Middle frontal gyrus (tissue), 1 donor: ENCODE measurements around the gene SRSF3.
"Not testable (repeated sequence)": the region's sequence is repeated elsewhere in the genome, so short reads cannot be mapped to it uniquely, and the experiment has no call there.

Experiments used
- DNase-seq: peaks from one replicate; pipeline ENCODE4 v3.0.0-alpha.2; 2015; ENCODE audit warnings: low spot score; ENCODE audit errors: extremely low spot score

The SRSF3 gene

DNA sequence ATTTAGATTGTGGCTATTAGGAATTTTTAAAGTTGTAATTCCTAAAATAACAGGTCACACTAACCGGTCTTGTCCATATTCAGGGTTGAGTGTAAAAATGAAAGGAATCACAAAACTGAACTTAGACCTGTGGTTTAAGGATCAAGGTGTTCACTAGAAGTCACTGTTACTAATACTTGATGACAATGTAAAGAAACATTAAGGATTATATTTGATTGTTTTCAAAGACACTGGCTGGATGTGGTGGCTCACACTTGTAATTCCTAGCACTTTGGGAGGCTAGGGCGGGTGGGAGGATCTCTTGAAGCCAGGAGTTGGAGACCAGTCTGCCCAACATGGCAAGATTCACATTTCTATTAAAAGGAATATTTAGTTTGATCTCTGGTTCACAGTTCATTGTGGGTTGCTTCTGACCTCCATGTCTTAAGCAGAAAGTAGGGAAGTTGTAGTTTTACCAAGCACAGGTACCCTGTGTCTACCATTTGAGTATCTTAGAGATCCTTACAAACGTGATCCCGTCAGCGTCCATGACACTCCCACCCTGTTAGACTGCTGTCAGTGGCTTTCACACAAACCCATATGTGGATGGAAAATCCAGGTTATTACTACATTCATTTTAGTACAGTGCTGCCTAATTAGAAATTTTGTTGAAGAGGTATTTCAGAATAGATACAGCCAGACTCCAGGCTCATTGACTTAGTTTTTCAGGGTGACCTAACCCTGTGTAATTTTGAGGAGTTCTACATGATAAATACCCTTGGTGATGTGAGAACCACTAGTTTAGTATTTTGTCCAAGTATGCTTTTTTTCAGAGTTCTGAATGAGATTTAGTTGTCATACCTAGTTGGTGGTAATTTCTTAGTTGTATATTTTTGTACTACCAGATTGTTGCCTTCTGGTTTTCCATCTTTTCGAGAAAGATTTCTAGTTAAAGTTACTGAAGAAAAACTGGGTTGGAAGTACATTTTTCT is 10.2 kb downstream of the SRSF3 start:
- DNase-seq = no peak

DNA sequence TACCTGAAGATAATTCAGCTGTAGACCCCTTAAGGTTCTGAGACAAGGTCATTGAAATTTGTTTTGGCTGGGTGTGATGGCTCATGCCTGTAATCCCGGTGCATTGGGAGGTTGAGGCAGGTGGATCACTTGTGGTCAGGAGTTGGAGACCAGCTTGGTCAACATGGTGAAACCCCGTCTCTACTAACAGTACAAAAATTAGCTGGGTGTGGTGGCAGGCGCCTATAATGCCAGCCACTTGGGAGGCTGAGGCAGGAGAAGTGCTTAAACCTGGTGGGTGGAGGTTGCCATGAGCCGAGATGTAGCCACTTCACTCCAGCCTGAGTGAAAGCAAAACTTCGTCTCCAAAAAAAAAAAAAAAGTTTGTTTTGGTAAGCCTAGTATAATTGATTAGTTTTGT is 11.0 kb downstream of the SRSF3 start:
- no peak for DNase-seq

DNA sequence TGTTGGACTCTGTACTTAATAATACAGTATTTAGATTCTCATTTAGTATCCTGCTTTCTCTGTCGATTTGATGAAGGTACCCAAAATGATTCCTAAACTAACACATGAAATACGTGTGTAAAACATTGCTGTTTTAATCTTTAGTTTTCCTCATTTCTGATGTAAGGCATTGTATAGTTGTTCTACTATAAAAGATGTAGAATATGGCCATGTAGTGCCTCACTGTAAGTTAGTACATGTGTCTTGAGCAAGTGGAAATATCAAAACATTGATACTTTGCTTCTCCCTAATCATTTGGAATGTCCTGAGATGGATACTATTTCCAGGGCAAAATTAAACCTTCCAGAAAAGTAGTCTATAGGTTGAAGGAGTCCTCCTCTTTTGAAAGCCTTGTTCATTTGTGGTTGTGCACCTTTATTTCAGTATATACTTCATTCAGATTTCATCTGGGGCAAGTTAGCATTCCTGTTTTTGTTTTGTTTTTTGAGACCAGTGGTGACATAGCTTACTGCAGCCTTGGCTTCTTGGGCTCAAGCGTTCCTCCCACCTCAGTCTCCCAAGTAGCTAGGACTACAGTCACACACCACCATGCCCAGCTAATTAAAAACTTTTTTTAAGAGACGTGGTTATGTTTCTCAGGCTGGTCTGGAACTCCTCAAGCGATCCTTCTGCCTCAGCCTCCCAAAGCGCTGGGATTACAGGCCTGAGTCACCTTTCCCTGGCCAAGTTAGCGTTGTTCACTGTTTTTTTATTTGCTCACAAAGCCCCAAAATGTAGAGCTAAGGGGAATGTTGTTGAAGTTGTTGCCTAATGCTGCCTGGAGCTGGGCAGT is 11.6 kb downstream of the SRSF3 start:
- DNase-seq = no peak

DNA sequence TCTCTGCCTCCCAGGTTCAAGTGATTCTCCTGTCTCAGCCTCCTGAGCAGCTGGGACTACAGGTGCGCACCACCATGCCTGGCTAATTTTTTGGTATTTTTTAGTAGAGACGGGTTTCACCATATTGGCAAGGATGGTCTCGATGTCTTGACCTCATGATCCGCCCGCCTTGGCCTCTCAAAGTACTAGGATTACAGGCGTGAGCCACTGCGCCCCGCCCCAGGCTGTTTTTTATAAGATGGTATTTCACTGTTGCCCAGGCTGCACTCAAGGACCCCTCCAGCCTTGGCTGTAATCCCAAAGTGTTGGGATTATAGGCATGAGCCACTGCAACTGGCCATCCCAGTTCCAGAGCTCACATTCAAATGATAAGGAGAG is 13.1 kb downstream of the SRSF3 start:
- DNase-seq = not testable (repeated sequence)

DNA sequence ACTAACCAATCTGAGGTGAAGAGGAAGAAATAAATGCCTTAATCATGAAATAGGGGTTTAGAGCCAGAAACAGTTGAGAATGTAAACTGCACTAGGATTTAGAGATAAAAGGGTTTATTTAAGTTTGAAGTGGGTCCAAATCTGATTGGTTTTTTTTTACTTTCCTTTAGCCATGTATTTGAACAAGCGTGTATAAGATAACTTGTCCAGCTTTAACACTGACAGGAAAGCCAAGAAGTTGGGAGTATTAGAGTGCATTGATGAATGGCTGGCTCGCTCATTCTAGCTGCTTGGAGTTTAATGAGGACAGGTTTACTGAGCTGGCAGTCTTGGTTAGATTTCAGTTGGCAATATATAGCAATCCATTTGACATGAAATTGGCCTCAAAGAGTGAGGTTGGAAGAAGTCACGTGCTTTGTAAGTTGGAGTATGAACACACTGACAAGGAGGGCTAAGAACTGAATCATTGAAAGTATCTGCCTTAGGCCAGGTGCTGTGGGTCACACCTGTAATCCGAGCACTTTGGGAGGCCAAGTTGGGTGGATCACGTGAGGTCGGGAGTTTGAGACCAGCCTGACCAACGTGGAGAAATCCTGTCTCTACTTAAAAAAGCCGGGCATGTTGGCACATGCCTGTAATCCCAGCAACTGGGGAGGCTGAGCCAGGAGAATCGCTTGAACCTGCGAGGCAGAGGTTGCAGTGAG is 13.7 kb downstream of the SRSF3 start:
- DNase-seq = no peak

DNA sequence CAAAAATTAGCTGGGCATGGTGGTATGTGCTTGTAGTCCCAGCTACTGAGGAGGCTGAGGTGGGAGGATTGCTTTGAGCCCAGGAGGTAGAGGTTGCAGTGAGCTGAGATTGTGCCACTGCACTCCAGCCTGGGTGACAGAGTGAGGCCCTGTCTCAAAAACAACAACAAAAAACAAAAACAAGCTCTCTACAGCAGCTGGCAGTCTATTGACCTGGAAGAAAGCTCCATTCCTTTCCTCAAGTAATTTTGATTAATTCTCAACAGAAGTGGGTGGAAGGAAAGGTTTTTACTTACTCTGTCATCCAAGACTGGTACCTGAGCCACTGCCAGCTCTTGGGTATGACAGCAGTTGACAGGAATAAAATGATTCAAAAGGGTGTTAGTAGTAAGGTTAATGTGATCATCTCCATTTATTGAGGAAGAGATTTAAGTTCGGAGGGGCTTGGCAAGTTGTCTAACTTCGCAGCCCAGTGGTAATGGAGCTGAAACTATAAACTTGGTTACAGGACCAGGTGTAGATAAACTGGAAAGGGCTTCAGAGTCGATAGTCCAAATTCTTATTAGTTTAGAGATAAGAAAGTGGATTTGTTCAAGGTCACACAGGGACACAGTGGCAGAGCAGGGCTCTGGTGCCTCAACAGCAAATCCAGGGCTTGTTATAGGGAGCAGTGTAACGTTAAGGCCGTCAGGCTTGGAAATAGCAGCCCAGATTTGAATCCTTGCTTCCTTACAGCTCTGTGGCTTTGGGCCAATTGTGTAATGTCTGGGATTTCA is 14.8 kb downstream of the SRSF3 start:
- DNase-seq = no peak

DNA sequence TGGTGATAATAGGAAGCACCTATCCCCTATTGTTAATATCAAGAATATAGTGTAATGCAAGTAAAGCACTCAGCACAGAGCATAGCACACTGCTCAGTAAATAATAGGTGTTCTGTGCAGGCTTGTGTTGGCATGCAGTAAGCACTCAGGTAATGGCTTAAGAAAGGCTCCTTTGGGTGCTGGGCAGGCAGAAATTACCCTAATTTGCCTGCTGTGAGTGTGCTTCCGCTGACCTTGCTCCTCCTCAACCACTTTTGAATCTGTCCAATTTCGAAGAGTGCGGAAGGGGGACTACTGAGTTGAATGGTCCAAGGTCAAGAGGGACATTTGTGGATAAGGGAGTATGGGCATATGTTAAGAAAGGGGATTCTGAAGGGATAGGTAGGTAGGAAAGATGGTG is 15.4 kb downstream of the SRSF3 start:
- DNase-seq = no peak

DNA sequence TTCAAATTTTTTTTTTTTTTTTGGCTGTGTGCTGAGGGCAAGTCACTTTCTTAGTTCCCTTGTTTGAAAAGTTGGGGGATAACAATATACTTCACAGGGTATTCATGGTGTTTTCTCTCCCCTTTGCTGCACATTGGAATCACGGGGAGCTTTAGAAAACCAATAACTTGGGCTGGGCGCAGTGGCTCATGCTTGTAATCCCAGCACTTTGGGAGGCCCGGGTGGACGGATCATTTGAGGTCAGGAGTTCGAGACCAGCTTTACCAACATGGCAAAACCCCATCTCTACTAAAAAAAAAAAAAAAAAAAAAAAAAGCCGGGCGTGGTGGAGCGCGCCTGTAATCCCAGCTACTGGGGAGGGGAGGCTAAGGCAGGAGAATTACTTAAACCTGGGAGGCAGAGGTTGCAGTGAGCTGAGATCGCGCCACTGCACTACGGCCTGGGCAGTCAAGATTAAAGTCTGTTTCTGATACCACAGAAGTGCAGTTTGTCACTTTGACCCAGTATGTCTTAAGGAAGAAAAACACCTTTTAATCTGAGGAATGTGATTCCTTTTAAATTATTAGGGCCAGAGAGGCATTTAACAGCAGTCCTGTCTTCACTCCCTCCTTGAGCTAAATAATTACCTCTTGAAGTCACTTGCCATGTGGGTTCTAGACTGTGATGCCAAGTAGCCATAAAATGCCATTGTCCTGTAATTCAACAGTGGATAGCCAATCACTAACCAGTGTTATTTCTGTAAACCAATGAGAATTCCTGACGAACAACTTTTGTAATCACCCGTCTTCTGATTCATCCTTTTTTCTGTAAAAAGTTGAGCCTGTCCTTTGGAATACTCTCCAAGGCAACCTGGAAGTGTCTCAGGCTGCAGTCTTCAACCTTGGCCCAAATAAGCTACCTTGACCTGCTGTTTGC is 16.1 kb downstream of the SRSF3 start:
- DNase-seq = no peak

- no peak for DNase-seq
Observed at GRCh38 chr6:36610956-36611336, 16.8 kb downstream of the SRSF3 start.

- not testable (repeated sequence) for DNase-seq
Observed at GRCh38 chr6:36611679-36612078, 17.5 kb downstream of the SRSF3 start.

- DNase-seq = no peak
Observed at GRCh38 chr6:36612101-36612625, 18.0 kb downstream of the SRSF3 start.

DNA sequence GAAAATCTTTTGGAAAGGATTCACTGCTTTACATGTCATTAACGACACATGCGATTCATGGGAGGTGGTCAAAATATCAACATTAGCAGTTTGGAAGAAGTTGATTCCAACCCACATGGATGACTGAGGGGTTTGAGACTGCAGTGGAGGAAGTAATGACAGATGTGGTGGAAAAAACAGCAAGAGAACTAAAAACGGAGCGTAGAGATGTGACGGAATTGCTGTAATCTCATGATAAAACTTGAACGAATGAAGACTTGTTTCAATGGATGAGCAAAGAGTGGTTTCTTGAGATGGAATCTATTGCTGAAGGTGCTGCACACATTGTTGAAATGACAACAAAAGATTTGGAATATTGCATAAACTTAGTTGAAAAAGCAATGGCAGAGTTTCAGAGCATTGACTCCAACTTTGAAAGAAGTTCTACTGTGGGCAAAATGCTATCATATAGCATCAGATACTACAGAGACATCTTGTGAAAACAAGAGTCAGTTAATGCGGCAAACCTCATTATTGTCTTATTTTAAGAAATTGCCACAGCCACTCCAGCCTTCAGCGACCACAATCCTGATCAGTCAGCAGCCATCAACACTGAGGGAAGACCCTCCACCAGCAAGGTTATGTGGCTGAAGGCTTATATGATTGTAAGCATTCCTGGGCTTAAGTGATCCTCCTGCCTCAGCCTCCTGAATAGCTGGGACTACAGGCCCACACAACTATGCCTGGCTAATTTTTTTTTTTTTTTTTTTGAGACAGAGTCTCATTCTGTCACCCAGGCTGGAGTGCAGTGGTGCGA is 19.2 kb downstream of the SRSF3 start:
- no peak for DNase-seq

GRCh38 chr6:36615018-36615761 is 21.0 kb downstream of the SRSF3 start:
- no peak for DNase-seq

GRCh38 chr6:36616893-36617521 is 22.8 kb downstream of the SRSF3 start:
- DNase-seq = no peak

DNA sequence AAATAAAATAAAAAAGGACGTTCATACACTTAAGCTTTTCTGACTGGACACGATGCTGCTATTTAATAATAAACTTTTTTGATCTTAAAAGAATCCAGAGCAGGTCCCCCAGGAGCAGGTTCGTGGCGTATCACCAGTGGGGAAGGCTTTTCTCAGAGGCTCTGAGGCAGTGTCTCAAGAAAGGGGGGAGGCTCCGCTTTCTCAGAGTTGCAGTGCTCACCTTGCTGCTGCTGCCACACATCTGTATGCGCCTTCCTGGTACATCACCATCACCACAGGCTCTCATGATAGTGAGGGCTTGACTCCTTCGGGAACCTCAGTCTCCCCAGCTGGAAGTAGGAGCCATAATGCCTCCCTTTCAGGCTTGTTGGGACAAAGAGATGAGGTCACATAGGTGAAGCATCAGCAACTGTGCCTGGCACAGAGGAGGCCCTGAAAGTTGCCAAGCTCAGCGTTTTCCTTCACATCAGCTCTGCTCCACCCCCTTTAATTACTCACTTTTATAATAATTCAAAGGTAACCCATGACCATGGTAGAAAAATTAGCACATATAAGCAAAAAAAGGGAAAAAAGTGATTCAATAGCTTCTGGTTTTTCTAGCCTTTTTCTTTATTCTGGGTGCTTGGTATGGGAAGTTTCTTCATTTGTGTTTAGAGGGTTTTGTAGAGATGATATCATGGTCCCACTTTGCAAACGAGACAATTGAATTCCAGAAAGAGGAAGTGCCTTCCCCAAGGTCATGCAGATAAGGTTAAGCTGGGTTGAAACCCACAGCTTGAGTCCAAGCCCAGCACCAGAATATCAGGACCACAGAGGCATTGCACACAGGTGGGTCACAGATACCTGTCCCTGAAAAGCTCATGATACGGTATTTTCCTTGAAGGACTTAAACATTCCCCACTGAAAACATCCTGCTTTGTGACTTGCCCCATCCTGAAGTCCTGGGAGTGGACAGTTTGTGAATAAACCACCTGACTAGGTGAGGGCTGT is 24.5 kb downstream of the SRSF3 start:
- no peak for DNase-seq

DNA sequence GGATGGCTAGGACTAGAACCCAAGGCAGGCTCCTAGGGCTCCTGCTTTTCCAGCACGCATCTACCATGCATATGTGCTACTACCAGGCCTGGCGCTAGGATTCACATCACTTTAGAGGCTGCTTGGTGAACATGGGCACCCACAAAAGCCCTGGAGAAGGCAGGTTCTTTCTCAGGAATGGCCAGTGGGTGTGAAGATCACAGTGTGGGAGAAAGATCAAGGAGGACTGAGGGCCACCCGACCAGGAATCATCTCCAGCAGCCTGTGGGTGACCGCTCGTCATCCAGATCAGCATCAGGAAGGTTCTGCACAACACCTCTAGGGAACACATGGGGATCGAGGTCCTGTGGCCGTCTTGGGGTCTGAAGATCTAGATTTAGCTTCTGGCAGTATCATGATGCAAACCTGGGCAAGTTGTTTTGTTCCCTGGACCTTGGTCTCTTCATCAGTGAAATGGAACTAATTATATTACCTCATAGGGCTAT is 27.3 kb downstream of the SRSF3 start:
- no peak for DNase-seq
